ENCODE measurements around the gene TRMT6. TPM values are rescaled to one million over a fixed set of nuclear protein-coding genes. Genes with fewer than 3 reads are reported as not detected.

Gene TRMT6, protein sequence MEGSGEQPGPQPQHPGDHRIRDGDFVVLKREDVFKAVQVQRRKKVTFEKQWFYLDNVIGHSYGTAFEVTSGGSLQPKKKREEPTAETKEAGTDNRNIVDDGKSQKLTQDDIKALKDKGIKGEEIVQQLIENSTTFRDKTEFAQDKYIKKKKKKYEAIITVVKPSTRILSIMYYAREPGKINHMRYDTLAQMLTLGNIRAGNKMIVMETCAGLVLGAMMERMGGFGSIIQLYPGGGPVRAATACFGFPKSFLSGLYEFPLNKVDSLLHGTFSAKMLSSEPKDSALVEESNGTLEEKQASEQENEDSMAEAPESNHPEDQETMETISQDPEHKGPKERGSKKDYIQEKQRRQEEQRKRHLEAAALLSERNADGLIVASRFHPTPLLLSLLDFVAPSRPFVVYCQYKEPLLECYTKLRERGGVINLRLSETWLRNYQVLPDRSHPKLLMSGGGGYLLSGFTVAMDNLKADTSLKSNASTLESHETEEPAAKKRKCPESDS
- total RNA-seq: 12.6 TPM

DNA sequence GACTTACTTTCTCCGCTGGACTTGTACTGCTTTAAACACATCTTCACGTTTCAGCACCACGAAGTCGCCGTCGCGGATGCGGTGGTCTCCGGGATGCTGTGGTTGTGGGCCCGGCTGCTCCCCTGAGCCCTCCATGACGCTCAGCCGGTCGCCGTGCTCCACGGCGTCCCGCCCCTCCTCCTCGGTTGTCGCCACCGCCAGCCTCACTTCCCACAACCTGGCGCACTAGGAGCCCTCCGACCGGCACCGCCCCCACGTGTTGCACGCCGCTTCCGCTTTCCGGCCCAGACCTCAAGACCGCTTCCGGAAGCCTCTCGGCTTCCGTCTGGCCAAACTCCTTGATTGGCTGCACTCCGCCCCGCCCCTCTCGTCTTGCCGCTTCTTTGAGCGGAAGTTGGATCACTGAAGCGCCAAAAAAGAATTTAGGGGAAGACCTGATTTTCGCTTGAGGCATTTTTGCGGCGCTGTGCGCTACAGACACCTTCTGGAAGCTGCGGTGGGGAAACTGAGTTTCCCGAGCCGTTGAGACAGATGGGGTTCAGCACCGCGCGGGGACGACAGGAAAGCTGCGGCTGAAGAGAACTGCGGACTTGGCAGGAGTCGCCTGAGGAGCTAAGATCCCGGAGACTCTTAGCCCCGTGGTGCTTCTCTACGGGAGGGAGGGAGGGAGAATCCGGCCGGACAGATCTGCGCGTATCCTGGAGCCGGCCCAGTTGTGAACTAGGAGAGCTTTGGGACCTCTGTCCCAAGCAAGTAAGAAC, at the start of gene TRMT6, which contains the start of gene MCM8:
Gene TRMT6 (minus strand): TSS at position 263 of the 761 bp plus-strand sequence. CDS start 128 bp downstream, at position 135.
Gene MCM8 (plus strand): TSS at position 382 of the 761 bp plus-strand sequence. CDS start 1,364 bp downstream, outside the sequence.
- ATAC-seq: peak; percentile 99

DNA sequence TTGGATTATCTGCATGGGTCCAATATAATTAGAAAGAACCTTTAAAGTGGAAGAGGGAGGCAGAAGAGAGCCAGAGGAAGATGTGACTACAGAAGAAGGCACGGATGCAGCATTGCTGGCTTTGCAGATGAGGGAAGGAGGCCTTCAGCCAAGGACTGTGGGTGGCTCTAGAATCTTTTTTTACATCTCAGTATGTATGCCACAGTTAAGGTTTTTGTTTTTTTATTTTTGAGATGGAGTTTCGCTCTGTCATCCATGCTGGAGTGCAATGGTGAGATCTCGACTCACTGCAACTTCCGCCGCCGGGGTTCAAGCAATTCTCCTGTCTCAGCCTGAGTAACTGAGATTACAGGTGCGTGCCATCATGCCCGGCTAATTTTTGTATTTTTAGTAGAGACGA, 49.5 kb upstream of the TRMT6 start:
- no peak for ATAC-seq

DNA sequence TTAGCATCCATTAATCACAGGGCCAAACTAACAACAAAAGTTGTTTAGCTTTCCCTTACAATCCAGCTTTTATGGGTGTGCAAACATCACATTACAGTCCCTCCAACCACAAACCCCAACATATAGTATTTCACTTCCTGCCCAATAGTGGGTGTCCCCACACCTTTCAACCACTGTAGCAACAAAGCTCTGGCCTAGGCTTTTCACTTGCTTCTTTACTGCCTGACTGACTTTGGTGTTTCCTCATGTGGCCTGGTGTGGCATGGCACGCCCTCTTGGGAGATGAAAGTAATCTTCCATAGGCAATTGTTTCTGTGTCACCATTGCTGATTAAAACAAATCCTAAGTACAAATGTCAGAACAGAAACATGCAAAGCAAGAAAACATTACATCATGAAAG, 46.4 kb upstream of the TRMT6 start:
- ATAC-seq: peak; percentile 96

DNA sequence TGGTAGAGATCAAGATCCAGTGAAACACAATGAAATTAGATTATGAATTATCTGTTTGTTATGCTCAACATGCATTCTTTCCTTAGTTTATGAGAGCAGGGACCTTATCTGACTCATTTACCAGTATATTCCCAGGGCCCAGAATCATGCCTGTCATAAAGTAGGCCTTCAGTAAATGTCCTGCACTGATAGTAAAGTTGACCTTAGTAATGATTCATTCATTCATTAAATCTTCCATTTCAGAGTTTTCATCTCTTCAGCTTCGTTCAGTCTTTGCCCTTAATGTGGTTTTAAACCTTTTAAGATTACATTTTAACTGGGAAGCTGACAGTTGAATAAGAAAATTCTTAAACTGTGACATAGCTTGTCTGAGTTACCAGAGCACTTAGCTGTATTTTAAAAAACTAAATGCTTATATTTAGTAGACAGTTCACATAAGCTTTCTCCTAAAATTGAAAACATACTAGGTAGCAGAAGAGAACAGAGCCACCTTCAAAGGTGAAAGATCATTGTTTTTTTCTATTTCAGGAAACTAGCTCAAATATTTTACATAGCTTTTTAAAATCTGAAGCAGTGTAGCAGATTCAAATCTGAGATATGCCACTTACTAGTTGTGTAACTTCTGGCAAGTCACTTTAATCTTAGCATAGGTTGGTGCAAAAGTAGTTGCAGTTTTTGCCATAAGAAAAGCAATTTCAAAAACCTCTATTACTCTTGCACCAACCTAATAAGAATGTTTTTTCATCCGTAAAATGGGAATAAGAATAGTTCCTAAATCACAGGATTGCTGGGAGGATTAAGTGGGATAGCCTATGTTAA, 41.5 kb upstream of the TRMT6 start:
- ATAC-seq: no peak

DNA sequence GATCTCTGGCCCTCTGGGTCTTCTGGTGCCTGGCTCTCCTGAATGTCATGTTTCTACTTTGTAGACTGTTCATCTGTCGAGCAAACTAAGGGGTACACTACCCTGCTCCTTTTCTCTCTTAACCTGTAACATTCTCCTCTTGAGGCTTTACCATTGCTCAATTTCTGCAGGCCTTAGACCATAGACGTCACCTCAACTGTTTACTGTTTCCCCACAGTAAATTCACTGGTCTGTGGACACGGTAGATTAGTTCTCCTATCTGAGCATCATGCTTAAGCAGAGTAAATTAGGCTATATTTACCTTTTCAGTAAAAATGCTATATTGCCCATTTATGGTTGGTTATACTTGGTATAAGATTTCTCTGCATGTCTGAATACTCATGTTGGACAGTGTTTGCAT, 40.6 kb upstream of the TRMT6 start:
- ATAC-seq: no peak

DNA sequence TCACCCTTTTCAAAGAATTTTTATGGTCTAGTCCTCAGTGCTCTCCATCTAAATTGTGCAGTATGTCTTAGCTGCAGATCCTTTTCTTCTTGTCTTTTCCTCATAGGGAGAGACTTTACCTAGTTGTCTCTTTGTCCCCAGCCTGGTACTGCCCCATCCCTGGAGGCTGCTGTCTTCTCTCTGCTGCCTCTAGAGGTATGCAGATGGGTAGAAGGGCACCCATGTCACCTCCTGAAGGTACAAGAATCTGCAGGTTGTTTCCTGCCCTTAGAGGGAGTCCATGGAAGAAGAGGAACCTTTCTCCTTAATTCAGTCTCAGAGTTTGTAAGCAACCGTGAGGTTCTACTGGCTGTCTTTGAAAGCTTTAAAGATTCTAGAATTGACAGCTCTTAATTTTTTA, 39.2 kb upstream of the TRMT6 start:
- ATAC-seq: no peak

DNA sequence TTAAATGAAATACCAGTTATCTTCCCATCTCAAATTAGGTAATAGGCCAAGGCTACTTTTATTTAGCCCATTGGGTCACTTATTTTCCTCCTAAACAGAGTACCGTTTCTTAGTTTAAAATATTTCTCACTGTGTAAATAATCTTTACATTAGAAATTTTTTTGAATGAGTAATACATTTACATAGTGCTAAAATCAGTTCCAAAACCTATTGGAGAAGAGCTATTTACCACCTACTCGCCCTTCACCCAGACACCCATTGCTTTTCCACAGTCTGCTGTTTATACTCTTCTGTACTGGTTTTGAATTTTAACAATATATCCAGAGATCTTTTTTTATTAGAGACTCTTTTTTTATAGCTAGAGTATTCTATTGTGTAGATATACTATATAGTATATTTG, 37.0 kb upstream of the TRMT6 start:
- ATAC-seq: no peak

DNA sequence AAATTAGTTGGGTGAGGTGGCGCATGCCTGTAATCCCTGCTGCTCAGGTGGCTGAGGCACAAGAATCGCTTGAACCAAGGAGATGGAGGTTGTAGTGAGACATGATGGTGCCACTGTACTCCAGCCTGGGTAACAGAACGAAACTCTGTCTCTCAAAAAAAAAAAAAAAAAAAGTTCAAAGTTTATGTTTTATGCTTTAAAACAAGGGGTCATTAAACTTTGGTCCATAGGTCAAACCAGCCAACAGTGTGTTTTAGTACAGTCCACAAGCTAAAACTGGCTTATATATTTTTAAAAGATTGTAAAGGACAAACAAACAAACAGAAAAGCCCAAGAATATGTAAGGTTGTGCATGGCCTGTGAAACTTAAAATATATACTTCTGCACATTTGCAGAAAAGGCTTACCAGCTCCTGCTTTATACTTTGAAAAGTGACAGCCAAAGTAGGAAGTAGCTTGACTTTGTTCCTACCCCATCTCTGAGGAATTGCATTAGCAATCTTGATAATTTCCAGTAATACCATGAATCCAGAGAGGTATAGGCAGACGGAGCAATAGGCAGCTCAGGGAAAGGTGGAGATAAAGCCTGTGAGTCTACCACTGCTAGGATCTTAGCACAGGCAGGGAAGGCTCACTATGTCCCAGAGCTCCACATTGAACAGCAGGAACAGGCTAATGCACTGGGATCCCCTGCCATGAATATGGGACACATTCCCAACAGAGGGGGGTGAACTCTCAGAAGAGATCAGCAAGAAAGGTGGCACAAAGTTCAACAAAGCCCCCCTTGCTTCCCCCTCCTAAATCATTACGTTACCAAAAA, 30.6 kb upstream of the TRMT6 start:
- no peak for ATAC-seq

DNA sequence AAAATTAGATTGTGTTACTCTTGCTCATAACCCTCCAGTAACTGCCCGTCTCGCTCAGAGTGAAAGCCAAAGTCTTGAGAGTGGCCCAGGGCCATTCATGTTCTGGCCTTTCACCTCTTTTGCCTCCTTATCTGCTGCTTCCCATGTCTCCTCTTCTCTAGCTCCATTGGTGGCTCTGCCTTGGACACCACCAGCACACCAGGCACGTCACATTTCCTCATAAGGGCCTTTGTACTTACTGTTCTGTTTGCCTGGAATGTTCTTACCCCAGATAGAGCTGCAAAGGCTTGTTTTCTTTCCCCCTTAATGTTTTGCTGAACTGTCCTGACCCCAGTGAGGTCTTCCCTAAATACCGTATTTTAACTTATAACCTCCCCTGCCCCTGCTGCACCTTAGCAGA, 29.5 kb upstream of the TRMT6 start:
- ATAC-seq: no peak

DNA sequence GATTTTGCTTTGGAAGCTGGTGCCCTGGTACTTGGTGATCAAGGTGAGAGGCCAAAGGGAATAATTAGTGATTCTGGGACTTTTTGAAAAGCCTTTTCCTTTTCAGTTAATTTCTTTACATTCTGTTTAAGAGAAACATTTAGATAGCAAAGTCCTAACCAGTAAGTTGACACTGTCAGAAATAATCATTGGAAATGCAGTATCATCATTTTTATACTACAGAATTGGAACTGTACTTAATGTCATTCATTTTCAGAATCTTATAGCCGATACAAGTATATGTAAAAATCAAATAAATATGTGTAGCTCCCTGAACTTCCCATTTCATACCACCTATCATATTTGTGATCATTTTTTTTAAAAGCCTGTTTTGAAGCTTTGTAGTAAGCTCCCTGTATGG, 27.6 kb upstream of the TRMT6 start:
- ATAC-seq: no peak

DNA sequence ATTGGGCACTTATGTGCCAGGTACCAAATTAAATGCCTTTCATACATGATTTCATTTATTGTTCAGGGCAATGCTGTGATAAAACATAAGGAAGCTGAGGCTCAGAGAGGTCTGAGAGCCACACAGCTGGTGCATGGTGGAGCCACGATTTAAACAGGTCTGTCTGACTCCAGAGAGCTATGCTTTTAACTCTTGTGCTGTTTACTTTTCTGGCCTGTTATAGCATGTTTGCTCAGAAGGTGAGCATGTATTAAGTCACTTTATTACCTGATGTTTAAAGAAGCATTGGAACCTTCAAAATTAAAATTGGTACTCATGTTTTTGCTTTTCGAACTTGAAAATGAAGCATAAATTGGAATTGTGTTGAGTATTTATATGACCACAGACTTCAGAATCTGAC, 26.9 kb upstream of the TRMT6 start:
- peak; percentile 49 for ATAC-seq

DNA sequence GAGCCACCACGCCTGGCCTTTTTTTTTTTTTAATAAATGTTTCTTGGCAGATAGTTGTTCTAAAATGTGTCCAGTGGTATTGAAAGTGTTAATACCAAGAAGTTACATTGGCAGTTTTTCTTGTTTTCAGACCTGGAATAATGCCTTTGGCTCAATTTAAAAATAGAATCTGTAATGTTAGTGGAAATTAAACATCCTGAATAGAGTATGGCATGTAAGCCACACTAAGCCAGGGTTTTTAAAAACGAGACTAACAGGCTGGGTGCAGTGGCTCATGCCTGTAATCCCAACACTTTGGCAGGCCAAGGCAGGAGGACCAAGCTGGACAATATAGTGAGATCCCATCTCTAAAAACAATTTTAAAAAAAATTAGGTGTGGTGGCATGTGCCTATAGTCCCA, 25.4 kb upstream of the TRMT6 start:
- ATAC-seq: peak; percentile 64

DNA sequence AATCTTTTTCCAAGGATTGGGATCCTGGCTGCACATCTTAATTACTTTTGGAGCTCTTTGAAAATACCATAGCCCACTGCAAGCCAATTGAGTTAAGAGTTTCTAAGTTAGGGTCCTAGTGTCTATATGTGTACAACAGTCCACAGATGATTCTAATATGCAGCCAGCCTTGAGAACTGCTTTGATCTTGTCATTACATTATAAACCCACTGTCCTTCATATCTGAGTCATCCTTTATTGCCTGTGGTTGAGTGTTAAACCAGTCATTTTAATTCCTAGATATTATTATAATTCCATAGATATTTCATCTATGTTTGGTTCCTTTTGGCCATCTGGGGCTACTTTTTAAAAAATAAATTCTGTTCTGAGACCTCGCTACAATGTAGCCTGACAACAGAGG, 24.2 kb upstream of the TRMT6 start:
- no peak for ATAC-seq

DNA sequence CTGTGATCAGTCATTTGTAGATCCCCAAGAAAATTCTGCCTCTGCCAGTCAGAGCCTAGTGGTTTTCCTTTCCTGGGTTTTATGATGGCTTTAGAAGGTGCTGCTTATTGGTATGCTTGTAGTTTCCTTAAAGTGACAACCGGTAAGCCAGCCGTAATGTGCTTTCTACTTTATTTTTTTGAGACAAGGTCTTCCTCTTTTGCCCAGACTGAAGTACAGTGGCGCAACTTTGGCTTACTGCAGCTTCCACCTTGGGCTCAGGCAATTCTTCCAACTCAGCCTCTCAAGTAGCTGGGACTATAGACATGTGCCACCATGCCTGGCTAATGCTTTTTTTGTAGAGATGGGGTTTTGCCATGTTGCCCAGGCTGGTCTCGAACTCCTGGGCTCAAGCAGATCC, 23.6 kb upstream of the TRMT6 start:
- no peak for ATAC-seq

DNA sequence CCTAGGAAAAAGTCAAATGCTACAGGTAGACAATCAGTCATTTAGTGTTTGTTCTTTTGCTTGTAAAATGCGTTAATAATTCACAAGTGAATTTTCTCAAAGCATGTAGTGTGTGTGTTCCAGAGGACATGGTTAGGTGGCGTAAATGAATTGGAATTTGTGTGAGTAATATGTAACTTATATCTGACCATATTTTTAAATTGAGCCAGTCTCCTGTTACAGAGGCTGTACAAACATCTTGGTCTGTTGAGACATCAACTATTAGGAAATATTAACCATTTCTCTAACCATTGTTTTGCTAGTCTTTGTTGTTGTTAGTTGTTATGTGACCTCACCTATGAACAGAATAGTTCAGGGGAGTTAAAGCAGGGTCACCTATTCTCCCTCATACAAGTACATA, 22.8 kb upstream of the TRMT6 start:
- no peak for ATAC-seq

DNA sequence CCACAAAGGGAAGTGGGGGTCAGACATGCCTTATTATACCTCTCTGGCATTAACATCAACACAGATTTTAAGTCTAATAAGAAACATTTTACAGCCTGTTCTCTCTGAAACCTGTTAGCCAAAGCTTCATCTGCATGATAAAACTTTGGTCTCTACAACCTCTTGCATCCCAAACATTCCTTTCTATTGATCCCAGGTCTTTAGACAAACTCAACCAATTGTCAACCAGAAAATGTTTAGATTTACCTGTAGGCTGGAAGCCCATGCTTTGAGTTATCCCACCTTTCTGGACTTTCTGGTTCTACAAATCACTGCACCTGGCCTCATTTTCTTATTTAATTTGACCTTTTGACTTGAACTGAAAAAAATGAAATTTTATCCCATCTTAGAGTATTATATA, 20.9 kb upstream of the TRMT6 start:
- ATAC-seq: no peak

DNA sequence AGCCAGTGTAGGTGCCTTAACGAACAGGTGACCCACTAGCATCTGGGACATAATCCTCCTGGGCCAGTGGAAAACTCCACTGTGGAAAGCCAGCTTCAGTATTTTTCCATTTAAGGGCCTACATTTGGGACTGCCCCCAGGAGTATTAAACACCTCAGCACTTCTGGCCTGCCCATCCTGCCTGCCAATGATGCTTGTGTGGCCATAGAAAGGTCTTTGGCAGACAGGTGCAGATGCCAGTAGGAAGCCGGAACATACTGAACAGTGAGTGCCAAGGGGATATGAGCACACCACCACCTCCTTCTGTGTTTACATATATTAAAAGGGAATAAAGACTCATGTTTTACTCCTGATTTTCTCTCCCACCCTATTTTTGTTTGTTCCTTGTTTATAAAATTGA, 20.0 kb upstream of the TRMT6 start:
- no peak for ATAC-seq

DNA sequence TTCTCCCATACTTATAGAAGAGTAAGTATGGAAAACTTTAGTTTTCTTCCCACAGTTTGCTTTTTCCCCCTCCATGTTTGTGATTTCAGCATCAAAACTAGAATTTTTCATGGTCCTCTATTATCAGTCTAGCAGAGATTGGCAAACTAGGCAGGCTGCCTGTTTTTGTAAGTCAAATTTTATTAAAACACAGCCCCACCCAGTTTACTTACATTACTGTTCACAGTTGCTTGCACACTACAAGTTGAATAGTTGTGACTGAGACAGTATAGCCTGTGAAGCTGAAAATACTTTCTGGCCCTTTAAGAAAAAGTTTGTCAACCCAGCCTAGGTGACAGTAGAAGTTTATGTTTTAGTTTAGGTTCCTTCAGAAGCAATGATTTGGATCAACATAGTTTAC, 19.6 kb upstream of the TRMT6 start:
- ATAC-seq: no peak

DNA sequence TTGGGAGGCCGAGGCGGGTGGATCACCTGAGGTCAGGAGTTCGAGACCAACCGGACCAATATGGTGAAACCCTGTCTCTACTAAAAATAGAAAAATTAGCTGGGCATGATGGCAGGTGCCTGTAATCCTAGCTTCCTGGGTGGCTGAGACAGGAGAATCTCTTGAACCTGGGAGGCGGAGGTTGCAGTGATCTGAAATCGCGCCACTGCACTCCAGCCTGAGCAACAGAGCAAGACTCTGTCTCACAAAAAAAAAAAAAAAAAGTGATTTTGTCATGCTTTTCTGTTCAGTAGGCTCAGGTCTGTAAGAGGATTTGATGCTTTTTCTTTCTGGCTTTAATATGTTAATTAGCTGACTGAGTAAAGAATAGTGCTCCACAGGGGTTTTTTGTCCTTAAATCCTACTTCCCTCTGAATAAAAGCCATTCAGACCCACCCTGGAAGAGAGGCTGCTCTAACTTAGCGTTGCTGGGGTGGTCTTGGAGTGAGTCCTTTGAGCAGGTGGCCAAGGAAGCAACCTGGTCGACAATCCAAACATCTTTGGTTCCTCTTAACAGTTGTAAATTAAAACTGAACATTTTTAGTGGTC, 19.1 kb upstream of the TRMT6 start:
- no peak for ATAC-seq

DNA sequence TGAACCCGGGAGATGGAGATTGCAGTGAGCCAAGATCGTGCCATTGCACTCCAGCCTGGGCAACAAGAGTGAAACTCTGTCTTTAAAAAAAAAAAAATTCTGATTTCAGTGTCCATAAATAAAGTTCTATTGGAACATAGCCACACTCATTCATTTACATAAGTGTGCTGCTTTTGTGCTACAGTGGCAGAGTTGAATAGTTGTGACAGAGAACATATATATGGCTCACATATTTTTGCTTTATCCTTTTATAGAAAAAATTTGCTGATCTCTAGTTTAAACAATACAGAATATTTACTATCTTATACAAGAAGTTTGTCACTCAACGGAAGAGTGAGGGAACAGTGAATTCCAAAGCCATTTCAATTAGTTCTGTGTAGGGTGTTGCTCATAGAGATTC, 18.1 kb upstream of the TRMT6 start:
- ATAC-seq: no peak

DNA sequence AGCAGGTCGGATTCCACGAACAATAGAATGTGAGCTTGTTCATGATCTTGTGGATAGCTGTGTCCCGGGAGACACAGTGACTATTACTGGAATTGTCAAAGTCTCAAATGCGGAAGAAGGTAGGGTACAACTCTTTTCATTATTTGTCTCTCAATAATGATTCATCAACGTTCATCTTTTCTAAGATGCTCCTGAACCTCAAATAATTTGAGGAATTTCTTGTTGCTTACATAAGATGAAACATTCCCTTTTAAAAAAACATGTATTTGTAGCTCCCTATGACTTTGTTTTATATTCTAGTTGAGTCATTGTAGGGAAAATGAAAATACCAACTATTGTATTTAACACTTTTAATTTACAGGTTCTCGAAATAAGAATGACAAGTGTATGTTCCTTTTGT, 17.1 kb upstream of the TRMT6 start:
- no peak for ATAC-seq

DNA sequence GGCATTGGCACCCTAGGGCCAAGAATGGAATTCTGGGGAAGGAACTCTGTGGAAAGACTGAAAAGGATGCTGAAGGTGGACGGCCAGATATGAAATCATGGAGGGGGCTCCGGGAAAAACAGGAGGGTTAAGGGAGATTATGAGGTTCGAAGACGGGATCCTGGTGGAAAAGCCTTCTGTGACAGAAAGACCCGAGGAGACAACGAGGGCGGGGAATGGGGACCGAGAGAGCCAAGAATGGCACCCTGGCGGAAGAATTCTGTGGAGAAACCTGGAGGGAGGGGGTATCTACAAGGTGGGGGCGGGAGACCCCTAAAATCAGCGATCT, 426 bp downstream of the TRMT6 start:
- ATAC-seq: no peak
